ENCODE data around the gene SALL3.

SALL3 gene

DNA sequence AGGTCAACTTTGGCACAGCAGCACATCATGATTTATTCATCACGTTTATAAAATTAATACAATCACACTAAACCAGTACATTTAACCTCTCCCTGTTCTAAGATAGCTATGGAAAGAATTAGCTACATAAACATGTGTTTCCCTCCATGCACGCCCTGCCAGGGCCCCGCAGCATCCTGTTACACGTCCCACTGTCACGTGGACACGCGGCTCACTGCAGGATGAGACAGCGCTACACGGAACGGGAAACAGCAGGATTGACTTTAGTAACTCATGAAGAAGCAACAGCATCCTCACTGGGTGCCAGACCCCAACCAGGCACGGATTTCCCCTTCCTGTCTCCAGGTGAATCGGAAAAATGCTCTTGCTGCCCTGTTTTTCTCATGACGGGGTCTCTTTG is 30.9 kb upstream of the SALL3 start:
- TF ChIP-seq CTCF (conservative IDR thresholded peaks at IDR 0.05; ENCODE audit: low read length) = no peak
- no peak overlapping the region for H3K4me3 ChIP-seq (ENCODE audit: low read length)
- DNase-seq (ENCODE audit: low read depth) = no peak

GRCh38 chr18:78949216-78949615 is 30.4 kb upstream of the SALL3 start:
- TF ChIP-seq CTCF (conservative IDR thresholded peaks at IDR 0.05; ENCODE audit: low read length) = no peak
- no peak for DNase-seq (ENCODE audit: low read depth)

DNA sequence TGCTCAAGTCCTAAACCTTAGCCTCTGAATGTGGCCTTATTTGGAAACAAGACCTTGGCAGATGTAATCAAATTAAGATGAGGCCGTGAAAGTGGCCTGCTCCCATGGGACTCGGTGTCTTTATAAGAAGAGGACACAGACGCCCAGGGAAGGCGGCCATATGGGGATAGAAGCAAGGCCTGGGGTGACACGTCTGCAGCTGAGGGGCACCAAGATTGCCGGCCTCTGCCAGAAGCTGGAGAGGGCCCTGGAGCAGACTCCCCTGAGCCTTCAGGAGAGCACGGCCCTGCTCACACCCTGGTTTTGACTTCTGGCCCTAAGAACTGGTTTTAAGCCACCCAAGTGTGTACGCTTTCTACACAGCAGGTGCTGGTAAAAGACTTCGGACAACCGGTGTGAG is 29.2 kb upstream of the SALL3 start:
- DNase-seq (ENCODE audit: low read depth) = no peak
- H3K4me3 ChIP-seq (ENCODE audit: low read length) = no peak overlapping the region
- TF ChIP-seq CTCF (conservative IDR thresholded peaks at IDR 0.05; ENCODE audit: low read length) = no peak

More at GRCh38 chr18:78949216-78949615, 30.4 kb upstream of the SALL3 start:
- no peak overlapping the region for H3K4me3 ChIP-seq (ENCODE audit: low read length)

DNA sequence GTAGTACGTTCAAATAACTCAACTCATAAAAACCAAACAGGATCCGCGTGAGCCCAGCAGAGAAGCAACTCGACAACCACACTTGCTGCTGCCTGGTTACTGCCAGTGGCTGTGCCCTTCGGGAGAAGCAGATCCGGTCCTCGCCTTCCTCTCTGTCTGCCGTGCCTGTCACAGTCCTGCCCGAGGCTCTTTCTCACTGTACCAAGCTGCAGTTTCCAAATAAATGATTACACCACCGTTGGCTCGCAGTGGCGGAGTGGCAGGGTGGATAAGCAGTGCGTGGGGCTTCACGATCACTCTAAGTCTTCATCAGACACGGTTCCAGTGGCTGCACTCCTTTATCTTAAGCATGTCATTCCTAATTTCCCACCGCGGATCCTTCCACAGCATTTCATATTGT is 26.1 kb upstream of the SALL3 start:
- no peak for DNase-seq (ENCODE audit: low read depth)
- no peak for TF ChIP-seq CTCF (conservative IDR thresholded peaks at IDR 0.05; ENCODE audit: low read length)
- no peak overlapping the region for H3K4me3 ChIP-seq (ENCODE audit: low read length)

DNA sequence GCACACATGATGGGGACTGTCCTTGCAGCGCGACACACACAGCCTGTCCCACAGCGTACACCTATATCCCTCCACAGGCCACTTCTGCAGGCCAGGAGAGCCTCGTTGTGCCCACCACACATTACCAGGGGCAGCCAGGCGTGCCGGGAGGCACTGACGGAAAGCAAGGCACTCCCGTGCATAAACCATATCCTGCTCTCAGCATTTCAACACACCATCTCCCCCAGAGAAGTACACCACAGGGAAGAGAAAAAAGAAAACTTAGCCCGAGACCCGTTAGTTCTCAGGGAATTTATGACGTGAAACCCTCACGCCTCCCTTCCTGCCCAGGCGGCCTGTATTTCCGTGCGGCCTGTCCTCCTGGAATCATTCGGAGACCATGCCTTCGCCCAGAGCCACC is 24.6 kb upstream of the SALL3 start:
- H3K4me3 ChIP-seq (ENCODE audit: low read length) = no peak overlapping the region
- no peak for DNase-seq (ENCODE audit: low read depth)
- TF ChIP-seq CTCF (conservative IDR thresholded peaks at IDR 0.05; ENCODE audit: low read length) = no peak

GRCh38 chr18:78957140-78957539 is 22.5 kb upstream of the SALL3 start:
- no peak for TF ChIP-seq CTCF (conservative IDR thresholded peaks at IDR 0.05; ENCODE audit: low read length)
- no peak for DNase-seq (ENCODE audit: low read depth)
- no peak overlapping the region for H3K4me3 ChIP-seq (ENCODE audit: low read length)

DNA sequence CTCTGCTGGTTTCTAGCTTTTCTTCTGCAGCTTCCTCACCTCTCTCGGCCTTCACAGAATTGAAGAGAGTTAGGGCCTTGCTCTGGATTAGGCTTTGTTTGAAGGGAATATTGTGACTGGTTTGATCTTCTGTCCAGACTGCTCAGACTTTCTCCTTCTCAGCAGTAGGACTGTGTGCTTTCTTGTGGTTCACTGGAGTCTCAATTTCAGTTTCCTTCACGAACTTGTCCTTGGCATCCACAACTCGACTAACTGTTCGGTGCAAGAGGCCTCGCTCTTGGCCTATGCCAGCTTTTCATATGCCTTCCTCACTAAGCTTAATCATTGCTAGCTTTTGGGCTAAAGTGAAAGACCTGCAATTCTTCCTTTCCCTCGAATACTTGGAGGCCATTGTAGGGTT is 18.9 kb upstream of the SALL3 start:
- no peak for DNase-seq (ENCODE audit: low read depth)
- no peak for TF ChIP-seq CTCF (conservative IDR thresholded peaks at IDR 0.05; ENCODE audit: low read length)
- H3K4me3 ChIP-seq (ENCODE audit: low read length) = no peak overlapping the region

Data from AG10803 (cell line).